Cardiac fibroblast (primary cell): ENCODE data around the gene THSD7B.

ENCODE experiments used
- DNase-seq, 2 donors: peaks; one replicate each; pipeline versions ENCODE4 v3.0.0 to v3.0.0-alpha.2; 2010; ENCODE audit warnings: low read depth in 2 of 2
- H3K4me3 ChIP-seq, 2 donors: replicated peaks in 1 of 2; 1 replicate in 1 of 2; 2 replicates in 1 of 2; pipeline ENCODE4 v1.5.1; 2011; ENCODE audit warnings: low read depth in 2 of 2, low read length in 2 of 2, mild to moderate bottlenecking in 2 of 2, moderate library complexity in 1 of 2
- CTCF ChIP-seq: IDR thresholded peaks from one replicate; pipeline ENCODE4 v1.5.1; 2011; ENCODE audit warnings: low read depth, mild to moderate bottlenecking, low read length, inconsistent platforms

The THSD7B gene

DNA sequence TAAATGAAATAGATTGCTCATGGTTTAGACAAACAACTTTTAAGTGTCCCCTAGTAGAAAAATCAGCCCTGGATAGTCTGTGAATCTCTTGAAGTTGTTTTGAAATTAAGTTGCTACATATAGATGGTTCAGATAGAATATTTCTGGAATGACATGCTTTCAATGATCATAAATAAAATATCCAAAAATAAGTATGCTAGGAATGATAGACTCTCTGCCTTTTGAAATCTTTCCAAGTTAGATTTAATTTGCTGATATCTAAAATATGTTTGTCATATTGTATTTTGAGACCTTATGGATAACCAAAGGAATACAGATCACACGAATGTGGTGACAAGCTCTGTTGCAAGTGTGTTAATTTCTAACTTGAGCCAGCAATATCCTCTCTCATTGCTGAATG is 488.7 kb downstream of the THSD7B start:
- no peak overlapping the region for H3K4me3 ChIP-seq
- DNase-seq, result peak in 1 of 2 donors; percentile 9
- no peak for TF ChIP-seq CTCF

GRCh38 chr2:137255345-137255744 is 490.0 kb downstream of the THSD7B start:
- no peak overlapping the region for H3K4me3 ChIP-seq
- DNase-seq, result no peak
- no peak for TF ChIP-seq CTCF

- DNase-seq, result peak in 1 of 2 donors; percentile 49
Observed at GRCh38 chr2:137255990-137256389, 490.6 kb downstream of the THSD7B start.

DNA sequence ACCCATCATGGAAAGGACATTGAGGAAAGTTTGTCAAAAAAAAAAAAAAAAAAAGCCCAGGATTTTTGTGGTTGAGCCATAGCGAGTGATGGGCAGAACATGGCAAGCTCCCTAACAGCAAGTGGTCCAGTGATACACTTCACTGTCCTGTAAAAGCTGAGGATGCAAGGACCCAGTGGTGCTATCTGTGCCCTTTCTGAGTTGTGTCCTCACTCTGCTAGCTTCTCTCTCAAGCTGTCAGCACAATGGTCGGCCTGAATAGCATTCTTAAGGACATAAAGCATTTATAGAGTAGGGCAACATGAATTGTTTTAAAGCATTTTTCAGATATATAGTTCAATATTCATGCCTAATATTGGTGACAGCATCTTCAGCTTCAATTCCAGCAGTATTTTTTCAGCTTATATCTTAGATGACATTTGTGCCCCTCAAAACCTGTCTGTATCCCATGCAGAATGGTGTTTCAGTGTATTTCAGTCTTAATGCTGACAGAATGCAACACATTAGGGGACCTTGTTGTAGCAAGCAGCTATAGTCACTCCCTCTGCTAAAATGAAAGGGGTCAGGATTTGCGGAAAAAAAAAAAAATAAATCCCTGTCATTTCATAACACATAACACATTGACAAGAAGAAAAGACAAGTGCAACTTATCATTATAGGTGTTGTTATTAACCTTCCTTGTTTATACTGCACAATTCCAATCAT is 496.7 kb downstream of the THSD7B start:
- no peak overlapping the region for H3K4me3 ChIP-seq
- TF ChIP-seq CTCF, result no peak
- no peak for DNase-seq

More at GRCh38 chr2:137255990-137256389, 490.6 kb downstream of the THSD7B start:
- no peak overlapping the region for H3K4me3 ChIP-seq
- no peak for TF ChIP-seq CTCF

GRCh38 chr2:137262594-137262993 is 497.2 kb downstream of the THSD7B start:
- no peak for DNase-seq
- TF ChIP-seq CTCF, result no peak
- no peak overlapping the region for H3K4me3 ChIP-seq

DNA sequence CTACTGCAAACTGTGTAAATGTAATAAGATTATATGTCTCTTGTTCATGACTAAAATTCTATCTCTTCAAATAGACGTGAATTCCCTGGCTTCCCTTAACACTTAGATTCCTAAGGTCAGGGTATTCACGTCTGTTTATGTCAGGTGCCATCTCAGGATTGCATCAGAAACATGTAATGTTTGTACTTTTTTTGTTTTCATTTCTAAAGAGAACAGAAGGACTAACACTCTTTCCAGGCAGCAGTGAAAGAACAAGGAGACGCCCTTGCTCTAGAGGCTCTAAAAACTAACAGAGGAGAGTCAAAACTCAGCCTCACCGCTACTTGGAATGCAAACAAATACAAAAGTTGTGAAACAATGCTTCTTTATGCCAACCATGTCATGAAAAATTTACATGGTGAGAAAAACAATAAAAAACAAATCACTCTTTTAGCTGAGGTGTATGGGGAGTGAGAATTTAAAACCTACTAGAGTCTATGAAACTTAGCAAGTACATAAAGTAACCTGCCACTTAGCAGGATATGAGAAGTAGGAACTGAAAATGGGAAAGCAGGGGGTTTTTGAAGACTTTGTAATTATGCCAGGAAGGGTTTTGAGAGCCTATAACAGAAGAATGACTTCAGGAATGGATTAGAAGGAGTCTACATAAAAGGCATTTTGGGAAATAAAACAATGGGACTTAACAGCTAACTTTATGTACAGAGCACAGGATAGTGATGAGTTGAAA is 522.7 kb downstream of the THSD7B start:
- TF ChIP-seq CTCF, result no peak
- DNase-seq, result peak in 1 of 2 donors; percentile 33
- no peak overlapping the region for H3K4me3 ChIP-seq
